Measurements from ENCODE around the gene HS3ST4.

DNA sequence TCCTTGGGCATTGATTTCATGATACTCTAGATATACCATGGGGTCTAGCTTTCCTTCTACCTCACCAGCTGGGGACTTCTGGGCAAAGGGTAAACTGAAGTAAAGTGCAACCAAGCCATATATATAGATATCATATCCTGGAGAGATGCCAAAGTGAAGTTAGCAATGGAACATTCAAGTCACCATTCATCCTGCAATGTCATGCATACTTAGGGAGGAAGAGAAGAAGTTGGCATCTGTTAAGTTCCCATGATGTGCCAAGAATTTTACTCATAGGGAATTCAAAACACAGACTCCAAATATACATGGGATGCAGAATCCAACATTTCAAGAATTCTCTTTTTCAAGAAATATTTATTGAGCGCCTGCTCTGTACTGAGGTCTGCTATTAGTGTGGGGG is 399.8 kb downstream of the HS3ST4 start:
- TF ChIP-seq, protein P1, sequence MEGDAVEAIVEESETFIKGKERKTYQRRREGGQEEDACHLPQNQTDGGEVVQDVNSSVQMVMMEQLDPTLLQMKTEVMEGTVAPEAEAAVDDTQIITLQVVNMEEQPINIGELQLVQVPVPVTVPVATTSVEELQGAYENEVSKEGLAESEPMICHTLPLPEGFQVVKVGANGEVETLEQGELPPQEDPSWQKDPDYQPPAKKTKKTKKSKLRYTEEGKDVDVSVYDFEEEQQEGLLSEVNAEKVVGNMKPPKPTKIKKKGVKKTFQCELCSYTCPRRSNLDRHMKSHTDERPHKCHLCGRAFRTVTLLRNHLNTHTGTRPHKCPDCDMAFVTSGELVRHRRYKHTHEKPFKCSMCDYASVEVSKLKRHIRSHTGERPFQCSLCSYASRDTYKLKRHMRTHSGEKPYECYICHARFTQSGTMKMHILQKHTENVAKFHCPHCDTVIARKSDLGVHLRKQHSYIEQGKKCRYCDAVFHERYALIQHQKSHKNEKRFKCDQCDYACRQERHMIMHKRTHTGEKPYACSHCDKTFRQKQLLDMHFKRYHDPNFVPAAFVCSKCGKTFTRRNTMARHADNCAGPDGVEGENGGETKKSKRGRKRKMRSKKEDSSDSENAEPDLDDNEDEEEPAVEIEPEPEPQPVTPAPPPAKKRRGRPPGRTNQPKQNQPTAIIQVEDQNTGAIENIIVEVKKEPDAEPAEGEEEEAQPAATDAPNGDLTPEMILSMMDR (IDR thresholded peaks at IDR 0.05 in 2 of 3, conservative IDR thresholded peaks at IDR 0.05 in 1 of 3; ENCODE audit: borderline replicate concordance in 1 of 3, insufficient read depth in 1 of 3, low read depth in 2 of 3, low read length in 2 of 3): no peak
- TF ChIP-seq TCF7L2 (IDR thresholded peaks at IDR 0.05; ENCODE audit: borderline replicate concordance, extremely low read depth, insufficient read depth, insufficient read length) (no peak), SRF (IDR thresholded peaks at IDR 0.05; ENCODE audit: low read depth) (no peak), POLR2AphosphoS5 (IDR thresholded peaks at IDR 0.05; ENCODE audit: low read depth, low read length) (no peak), POLR2A (IDR thresholded peaks at IDR 0.05; ENCODE audit: borderline replicate concordance, extremely low read depth, insufficient read depth, insufficient read length) (no peak), FOSL1 (IDR thresholded peaks at IDR 0.05; ENCODE audit: low read depth) (no peak), RAD21 (IDR thresholded peaks at IDR 0.05; ENCODE audit: low read depth) (no peak), YY1 (IDR thresholded peaks at IDR 0.05; ENCODE audit: extremely low read depth, insufficient replicate concordance, low read depth, low read length) (no peak), EZH2 (IDR thresholded peaks at IDR 0.05) (no peak)
- TF ChIP-seq, protein P2, sequence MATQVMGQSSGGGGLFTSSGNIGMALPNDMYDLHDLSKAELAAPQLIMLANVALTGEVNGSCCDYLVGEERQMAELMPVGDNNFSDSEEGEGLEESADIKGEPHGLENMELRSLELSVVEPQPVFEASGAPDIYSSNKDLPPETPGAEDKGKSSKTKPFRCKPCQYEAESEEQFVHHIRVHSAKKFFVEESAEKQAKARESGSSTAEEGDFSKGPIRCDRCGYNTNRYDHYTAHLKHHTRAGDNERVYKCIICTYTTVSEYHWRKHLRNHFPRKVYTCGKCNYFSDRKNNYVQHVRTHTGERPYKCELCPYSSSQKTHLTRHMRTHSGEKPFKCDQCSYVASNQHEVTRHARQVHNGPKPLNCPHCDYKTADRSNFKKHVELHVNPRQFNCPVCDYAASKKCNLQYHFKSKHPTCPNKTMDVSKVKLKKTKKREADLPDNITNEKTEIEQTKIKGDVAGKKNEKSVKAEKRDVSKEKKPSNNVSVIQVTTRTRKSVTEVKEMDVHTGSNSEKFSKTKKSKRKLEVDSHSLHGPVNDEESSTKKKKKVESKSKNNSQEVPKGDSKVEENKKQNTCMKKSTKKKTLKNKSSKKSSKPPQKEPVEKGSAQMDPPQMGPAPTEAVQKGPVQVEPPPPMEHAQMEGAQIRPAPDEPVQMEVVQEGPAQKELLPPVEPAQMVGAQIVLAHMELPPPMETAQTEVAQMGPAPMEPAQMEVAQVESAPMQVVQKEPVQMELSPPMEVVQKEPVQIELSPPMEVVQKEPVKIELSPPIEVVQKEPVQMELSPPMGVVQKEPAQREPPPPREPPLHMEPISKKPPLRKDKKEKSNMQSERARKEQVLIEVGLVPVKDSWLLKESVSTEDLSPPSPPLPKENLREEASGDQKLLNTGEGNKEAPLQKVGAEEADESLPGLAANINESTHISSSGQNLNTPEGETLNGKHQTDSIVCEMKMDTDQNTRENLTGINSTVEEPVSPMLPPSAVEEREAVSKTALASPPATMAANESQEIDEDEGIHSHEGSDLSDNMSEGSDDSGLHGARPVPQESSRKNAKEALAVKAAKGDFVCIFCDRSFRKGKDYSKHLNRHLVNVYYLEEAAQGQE (IDR thresholded peaks at IDR 0.05; ENCODE audit: low read depth): no peak
- TF ChIP-seq, protein P3, sequence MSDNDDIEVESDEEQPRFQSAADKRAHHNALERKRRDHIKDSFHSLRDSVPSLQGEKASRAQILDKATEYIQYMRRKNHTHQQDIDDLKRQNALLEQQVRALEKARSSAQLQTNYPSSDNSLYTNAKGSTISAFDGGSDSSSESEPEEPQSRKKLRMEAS (IDR thresholded peaks at IDR 0.05): no peak
- TF ChIP-seq, protein P4, sequence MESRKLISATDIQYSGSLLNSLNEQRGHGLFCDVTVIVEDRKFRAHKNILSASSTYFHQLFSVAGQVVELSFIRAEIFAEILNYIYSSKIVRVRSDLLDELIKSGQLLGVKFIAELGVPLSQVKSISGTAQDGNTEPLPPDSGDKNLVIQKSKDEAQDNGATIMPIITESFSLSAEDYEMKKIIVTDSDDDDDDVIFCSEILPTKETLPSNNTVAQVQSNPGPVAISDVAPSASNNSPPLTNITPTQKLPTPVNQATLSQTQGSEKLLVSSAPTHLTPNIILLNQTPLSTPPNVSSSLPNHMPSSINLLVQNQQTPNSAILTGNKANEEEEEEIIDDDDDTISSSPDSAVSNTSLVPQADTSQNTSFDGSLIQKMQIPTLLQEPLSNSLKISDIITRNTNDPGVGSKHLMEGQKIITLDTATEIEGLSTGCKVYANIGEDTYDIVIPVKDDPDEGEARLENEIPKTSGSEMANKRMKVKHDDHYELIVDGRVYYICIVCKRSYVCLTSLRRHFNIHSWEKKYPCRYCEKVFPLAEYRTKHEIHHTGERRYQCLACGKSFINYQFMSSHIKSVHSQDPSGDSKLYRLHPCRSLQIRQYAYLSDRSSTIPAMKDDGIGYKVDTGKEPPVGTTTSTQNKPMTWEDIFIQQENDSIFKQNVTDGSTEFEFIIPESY (IDR thresholded peaks at IDR 0.05; ENCODE audit: extremely low read depth, insufficient replicate concordance, low read length): no peak

Data from HCT116 (cell line).